ENCODE results near the gene CCL4. TPM values are rescaled to one million over a fixed set of nuclear protein-coding genes. Genes with fewer than 3 reads are reported as not detected.
"Not testable (repeated sequence)": the region's sequence is repeated elsewhere in the genome, so short reads cannot be mapped to it uniquely, and the experiment has no call there.

CCL4 gene
- polyA plus RNA-seq, 3 donors from 2014 or later: 748 to 1,008 (median 970) TPM

DNA sequence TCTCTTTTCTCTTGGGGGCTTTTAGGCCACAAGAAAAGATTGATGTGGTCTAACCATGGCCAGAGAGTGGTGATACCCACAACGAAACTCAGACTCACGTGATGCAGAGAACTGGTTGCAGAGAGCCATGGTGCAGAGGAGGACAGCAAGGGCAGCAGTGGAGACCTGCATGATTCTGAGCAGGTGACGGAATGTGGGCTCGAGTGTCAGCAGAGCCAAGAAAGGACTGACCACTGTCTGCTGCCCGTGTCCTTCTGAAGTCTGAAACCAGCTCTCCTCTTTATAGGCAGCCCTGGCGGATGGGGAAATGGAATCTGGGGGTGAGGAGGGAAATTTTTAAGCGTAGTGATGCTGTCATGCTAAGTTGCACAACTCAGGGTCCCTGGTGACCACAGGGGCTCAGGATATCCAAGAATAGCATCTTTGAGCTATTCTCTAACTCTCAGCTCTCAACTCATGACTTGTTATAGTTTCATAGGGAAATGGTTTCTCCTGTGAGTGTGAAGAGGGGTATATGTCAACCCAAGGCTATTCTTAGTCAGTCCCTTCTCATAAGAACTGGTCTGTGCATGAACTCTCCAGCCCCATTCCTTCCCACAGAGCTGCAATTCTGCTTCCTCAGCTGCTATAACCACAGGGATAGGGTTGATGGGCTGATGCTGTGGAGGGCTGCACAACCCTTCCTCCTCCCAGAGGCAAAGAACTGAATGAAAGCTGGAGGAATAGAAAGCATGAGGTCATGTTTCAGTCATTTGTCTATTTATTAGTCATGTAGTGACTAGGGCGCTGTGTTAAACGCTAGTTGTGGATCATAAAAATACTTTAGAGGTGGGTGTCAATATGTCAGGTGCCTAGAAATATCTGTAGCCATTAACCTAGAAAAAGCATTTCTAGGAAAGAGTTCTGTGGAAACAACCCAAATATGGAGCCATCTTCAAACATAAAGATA lies 13.5 kb upstream of the CCL4 start, which contains the start of gene CCL3:
CCL3 (minus strand) TSS at position 256 of the 949 bp plus-strand sequence; CDS start at position 171, 85 bp downstream.
- Mint-ChIP-seq H3K9me3 (no peaks in the 10 kb centered on the region), H3K36me3 (peaks cover 4 to 11% (median 7%) of the 10 kb centered on the region in 3 donors), H3K27ac (peak within 1 kb of the TSS; percentile 91 to 99 (median 96)), H3K4me1 (peaks cover 89 to 100% of the 10 kb centered on the region in 2 donors), H3K27me3 (ENCODE audit: low read depth in 3 of 3) (peaks cover 14 to 23% (median 20%) of the 10 kb centered on the region in 3 donors), H3K4me3 (peak within 1 kb of the TSS; percentile 83 to 93 (median 89))
- DNase-seq: peak; percentile 80 to 81 (median 81)

DNA sequence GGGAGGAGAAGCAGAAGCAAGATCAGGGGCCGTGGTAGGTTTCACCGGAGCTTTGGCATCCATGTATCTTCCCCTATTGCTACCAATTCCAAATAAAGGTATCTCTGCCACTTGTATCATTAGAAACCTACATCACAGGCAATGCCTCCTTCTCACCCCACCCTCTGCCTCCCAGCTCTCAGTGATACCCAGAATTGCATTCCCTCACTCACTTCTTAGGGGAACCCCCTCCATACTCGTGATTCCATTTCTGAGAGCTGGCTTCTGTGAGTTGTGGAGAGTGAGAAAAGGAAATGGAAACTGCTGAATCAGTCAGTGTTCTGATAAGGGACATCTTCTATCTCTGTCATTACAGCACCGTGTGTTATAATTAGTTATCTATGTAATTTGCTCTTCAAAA lies 11.4 kb upstream of the CCL4 start:
- Mint-ChIP-seq H3K27ac (peak overlapping the region; percentile 38 to 89 (median 70)), H3K4me1 (peaks cover 90 to 100% of the 10 kb centered on the region in 2 donors), H3K4me3 (peak overlapping the region in 4 of 5 donors; percentile 22 to 74 (median 58)), H3K9me3 (no peaks in the 10 kb centered on the region), H3K36me3 (peaks cover 4 to 17% (median 11%) of the 10 kb centered on the region in 3 donors), H3K27me3 (ENCODE audit: low read depth in 3 of 3) (peaks cover 14 to 15% (median 15%) of the 10 kb centered on the region in 3 donors)
- DNase-seq: no peak

DNA sequence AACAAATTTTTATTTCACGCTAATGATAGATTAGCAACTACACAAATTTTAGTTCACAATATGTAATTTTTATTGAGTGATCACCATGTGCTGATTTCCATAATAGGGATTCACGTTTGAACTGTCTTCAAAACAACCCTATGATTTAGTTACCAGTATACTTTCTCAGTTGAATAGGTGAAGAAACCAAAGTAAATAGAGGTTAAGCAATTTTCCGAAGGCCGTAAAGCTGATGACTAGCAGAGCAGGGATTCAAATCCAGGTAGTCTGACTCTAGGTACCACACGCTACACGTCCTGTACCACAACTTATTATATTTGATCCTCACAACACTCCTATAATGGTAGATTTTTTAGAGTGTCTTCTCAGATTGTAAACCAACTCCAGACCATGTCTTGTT lies 10.9 kb upstream of the CCL4 start:
- not testable (repeated sequence) for DNase-seq, H3K9me3 Mint-ChIP-seq
- peak overlapping the region; percentile 38 to 89 (median 70) for H3K27ac Mint-ChIP-seq
- H3K4me1 Mint-ChIP-seq: peaks cover 85 to 97% of the 10 kb centered on the region in 2 donors
- peaks cover 4 to 18% (median 11%) of the 10 kb centered on the region in 3 donors for H3K36me3 Mint-ChIP-seq
- peaks cover 14 to 15% (median 15%) of the 10 kb centered on the region in 3 donors for H3K27me3 Mint-ChIP-seq (ENCODE audit: low read depth in 3 of 3)
- H3K4me3 Mint-ChIP-seq: peak overlapping the region; percentile 12 to 74 (median 56)

DNA sequence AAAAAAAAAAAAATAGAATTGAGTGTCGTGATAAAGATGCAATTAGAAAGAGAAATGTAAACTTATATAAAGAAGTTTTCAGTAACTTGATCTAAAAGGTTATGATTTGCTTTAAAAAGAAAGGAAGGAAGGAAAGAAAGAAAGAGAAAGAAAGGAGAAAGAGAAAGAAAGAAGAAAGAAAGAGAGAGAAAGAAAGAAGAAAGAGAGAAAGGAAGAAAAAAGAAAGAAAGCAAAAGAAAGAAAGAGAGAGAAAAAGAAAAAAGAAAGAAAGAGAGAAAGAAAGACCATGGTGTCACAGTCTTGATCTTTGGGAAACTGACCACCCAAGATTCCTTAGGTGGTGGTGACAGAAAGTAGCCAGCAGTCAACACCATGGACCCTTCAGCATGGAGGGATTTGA lies 9.4 kb upstream of the CCL4 start:
- Mint-ChIP-seq H3K4me1 (peaks cover 79 to 96% of the 10 kb centered on the region in 2 donors), H3K27ac (peak overlapping the region; percentile 29 to 69 (median 54)), H3K27me3 (ENCODE audit: low read depth in 3 of 3) (peaks cover 10 to 13% (median 12%) of the 10 kb centered on the region in 3 donors), H3K4me3 (peak overlapping the region in 3 of 5 donors; percentile 11 to 74 (median 22)), H3K9me3 (no peaks in the 10 kb centered on the region), H3K36me3 (peaks cover 9 to 20% (median 15%) of the 10 kb centered on the region in 3 donors)
- DNase-seq: no peak

DNA sequence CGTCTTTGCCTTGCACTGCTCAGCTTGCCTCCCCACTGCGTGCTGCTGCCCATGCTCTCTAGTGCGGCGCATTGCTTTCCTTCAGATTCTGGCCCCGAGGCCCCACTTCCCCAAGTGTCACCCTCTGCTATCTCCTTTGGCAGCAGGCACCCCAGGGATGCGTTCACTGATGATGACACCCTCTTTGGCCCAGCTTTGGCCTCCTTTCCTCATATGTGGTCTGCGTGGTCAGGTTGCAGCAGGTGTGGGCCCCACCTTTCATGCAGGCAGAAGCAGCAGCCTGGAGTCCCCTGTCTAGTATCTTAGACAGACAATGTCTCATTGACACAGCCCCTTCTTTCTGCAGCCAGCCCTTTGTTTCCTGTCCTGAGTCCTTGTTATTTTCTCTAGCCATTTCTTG lies 8.9 kb upstream of the CCL4 start:
- Mint-ChIP-seq H3K4me1 (peaks cover 77 to 96% of the 10 kb centered on the region in 2 donors), H3K27me3 (ENCODE audit: low read depth in 3 of 3) (peaks cover 9 to 10% (median 10%) of the 10 kb centered on the region in 3 donors), H3K27ac (peak overlapping the region; percentile 29 to 81 (median 68)), H3K4me3 (peak overlapping the region; percentile 2 to 68 (median 36)), H3K36me3 (peaks cover 13 to 25% (median 19%) of the 10 kb centered on the region in 3 donors), H3K9me3 (no peaks in the 10 kb centered on the region)
- peak in 1 of 3 donors; percentile 45 for DNase-seq

DNA sequence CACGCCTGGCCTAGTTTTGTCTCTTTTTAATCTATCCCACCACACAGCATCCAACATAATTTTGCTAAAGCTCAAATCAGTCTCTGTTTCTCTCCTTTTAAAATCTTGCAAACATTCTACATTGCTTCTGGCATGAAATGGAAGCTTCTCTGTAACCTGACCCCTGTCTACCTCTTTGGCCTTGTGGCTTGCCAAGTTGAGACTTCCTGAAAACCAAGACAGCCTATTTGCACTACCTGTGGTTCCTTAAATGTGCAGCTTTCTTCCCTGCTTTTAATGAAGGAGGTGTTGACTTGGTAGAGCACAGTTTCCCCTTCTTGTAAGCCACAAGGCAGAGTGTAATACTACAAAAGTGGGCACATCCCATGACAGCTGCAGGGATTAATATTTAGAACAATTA lies 7.6 kb upstream of the CCL4 start:
- Mint-ChIP-seq H3K9me3 (no peaks in the 10 kb centered on the region), H3K27me3 (ENCODE audit: low read depth in 3 of 3) (peaks cover 1 to 3% (median 2%) of the 10 kb centered on the region in 3 donors), H3K36me3 (peaks cover 13 to 29% (median 19%) of the 10 kb centered on the region in 3 donors), H3K4me3 (peak overlapping the region; percentile 47 to 79 (median 70)), H3K4me1 (peaks cover 72 to 94% of the 10 kb centered on the region in 2 donors), H3K27ac (peak overlapping the region; percentile 59 to 87 (median 80))
- DNase-seq: no peak

DNA sequence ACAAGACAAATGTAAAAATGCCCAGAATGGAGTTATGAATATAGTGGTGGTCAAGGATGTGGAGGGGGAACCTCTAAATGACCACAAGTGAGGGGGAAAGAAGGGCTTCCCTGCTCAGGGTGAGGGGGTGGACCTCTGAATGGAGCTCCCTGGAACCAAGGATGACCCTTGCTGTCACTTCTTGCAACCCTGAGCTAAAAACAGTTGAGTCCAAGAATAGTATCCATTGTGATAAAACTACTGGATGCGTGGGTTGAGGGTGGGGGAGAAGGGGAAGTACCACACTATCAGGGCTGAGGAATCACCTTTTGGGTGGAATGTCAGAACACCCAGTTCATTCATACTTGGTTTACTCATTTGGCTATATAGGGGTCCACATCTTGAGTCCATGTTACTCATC lies 4.6 kb upstream of the CCL4 start:
- peaks cover 8 to 13% (median 9%) of the 10 kb centered on the region in 3 donors for H3K27me3 Mint-ChIP-seq (ENCODE audit: low read depth in 3 of 3)

DNA sequence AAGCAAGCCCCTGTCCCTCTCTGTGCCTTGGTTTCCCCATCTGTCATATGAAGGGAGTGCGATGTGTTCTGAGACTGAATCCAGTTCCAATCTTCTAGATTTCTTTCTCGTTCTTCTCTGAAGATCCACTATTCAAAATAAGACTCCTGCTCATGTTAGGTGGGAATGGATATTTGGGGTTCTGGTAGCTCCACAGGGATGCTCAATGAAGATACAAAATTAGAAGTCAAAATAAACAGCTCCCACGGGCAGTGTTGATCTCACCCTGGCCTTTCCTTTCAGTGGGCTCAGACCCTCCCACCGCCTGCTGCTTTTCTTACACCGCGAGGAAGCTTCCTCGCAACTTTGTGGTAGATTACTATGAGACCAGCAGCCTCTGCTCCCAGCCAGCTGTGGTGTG lies 619 bp downstream of the CCL4 start:
- H3K4me1 Mint-ChIP-seq: peaks cover 72 to 85% of the 10 kb centered on the region in 2 donors
- not testable (repeated sequence) for H3K9me3 Mint-ChIP-seq, DNase-seq
- peaks cover 14 to 19% (median 17%) of the 10 kb centered on the region in 3 donors for H3K27me3 Mint-ChIP-seq (ENCODE audit: low read depth in 3 of 3)
- H3K27ac Mint-ChIP-seq: peak overlapping the region; percentile 94 to 99 (median 98)
- peak overlapping the region; percentile 99 to 100 (median 99) for H3K4me3 Mint-ChIP-seq
- peaks cover 23 to 31% (median 29%) of the 10 kb centered on the region in 3 donors for H3K36me3 Mint-ChIP-seq

More for the DNA sequence above, 4.6 kb upstream of the CCL4 start:
- H3K27ac Mint-ChIP-seq: peak overlapping the region in 1 of 6 donors; percentile 35
- peaks cover 13 to 27% (median 20%) of the 10 kb centered on the region in 3 donors for H3K36me3 Mint-ChIP-seq
- not testable (repeated sequence) for H3K9me3 Mint-ChIP-seq, H3K4me3 Mint-ChIP-seq, DNase-seq
- peaks cover 65 to 82% of the 10 kb centered on the region in 2 donors for H3K4me1 Mint-ChIP-seq

DNA sequence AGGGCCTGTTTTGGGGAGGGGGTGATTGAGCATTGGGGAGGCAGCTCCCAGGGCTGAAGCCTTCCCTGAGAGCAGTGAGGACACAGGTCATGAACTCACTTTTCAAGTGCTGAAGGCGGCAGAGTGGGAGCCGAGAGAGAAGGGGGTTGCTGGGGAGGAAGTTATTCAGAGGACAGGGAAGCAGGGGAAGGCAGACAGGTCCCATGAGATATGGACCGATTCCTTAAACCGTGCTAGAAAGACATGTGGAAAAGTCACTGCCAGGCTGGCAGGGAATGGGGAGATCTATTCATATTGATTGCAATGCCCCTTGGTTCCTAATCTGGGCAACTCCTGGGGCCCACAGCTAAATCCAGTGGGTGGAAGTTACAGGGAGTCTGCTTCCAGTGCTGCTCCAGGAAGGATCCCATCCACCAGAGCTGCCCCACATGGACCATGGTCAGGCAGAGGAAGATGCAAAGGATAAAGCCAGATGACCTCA lies 1.1 kb downstream of the CCL4 start:
- Mint-ChIP-seq H3K9me3 (peaks cover 0 to 1% (median 0%) of the 10 kb centered on the region in 6 donors), H3K36me3 (peaks cover 19 to 28% (median 24%) of the 10 kb centered on the region in 3 donors), H3K4me1 (peaks cover 70 to 85% of the 10 kb centered on the region in 2 donors), H3K4me3 (peak overlapping the region; percentile 99 to 100 (median 99)), H3K27me3 (ENCODE audit: low read depth in 3 of 3) (peaks cover 14 to 19% (median 17%) of the 10 kb centered on the region in 3 donors), H3K27ac (peak overlapping the region; percentile 94 to 99 (median 98))
- peak in 1 of 3 donors; percentile 36 for DNase-seq

DNA sequence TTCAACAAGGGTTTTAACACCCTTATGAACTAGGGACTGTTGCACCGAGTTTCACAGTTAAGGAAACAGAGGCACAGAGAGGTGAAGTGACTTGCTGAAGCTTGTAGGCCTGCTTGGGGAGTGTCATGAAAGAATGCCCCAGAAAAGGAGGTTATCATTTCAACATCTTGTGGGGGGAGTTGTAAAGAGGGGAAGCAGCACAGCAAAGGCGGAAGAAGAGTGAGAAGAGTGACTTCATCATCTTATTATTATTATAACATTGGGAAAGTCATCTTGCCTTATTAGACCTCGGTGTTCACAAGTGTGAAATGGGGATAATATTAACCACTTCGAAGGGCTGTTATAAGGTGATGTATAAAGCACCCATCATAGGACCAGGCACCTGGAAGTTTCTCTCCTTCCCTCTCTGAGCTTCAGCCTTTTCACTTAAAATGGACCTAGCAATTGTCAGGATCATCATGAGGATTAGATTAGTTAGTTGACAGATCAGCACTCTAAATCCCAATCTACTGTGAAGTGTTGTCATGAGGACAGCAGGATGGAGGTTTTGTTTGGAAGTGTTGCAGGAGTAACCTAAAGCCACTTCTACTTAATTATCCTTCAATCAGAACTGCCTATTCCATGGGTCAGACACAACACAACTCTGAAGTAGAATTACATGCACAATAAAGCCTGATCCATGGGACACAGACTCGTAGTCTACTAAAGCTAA lies 2.3 kb downstream of the CCL4 start:
- peak overlapping the region; percentile 99 to 100 (median 99) for H3K4me3 Mint-ChIP-seq
- H3K36me3 Mint-ChIP-seq: peaks cover 19 to 28% (median 20%) of the 10 kb centered on the region in 3 donors
- H3K27me3 Mint-ChIP-seq (ENCODE audit: low read depth in 3 of 3): peaks cover 14 to 19% (median 17%) of the 10 kb centered on the region in 3 donors
- H3K9me3 Mint-ChIP-seq: peaks cover 0 to 1% (median 0%) of the 10 kb centered on the region in 6 donors
- peak overlapping the region; percentile 94 to 99 (median 98) for H3K27ac Mint-ChIP-seq
- H3K4me1 Mint-ChIP-seq: peaks cover 74 to 75% of the 10 kb centered on the region in 2 donors
- DNase-seq: peak; percentile 35 to 47 (median 41)

DNA sequence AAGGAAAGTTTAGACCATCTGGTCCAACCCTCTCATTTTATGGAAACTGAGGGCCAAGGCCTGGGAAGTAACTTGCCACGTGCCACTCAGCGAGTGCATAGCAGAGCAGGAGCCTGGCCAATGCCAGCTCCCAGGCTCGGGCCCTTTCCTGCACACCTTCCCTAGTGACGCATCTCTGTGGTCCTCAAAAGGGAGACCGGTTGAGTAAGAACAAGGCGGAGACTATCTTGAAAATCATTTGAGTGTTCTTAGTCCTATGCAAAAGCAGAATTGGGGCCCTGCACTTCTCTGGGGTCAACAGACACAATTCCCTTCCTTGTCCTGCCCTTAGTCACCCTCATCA lies 2.8 kb downstream of the CCL4 start:
- peak in 1 of 3 donors; percentile 25 for DNase-seq
- Mint-ChIP-seq H3K27ac (peak overlapping the region; percentile 94 to 99 (median 98)), H3K9me3 (peaks cover 0 to 1% (median 0%) of the 10 kb centered on the region in 6 donors), H3K36me3 (peaks cover 19 to 28% (median 20%) of the 10 kb centered on the region in 3 donors), H3K4me3 (peak overlapping the region; percentile 99 to 100 (median 99)), H3K27me3 (ENCODE audit: low read depth in 3 of 3) (peaks cover 14 to 19% (median 17%) of the 10 kb centered on the region in 3 donors), H3K4me1 (peaks cover 75 to 79% of the 10 kb centered on the region in 2 donors)

DNA sequence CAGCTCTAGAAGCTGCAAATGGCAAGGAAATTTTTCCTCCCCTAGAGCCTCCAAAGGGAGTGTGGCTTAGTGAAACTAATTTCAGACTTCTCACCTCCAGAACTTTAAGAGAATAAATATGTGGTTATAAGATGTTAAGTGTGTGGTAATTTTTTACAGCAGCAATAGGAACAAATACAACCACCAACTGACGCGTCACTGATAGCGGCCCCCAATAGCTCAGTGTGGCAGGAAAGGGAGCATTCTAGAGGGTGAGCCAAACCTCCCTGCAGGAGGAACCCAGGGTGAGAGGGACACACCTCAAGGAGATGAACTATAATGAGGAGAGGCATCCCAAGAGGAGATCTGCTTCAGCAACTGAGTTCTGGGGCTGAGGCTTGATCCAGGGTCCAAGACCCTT lies 4.0 kb downstream of the CCL4 start:
- H3K4me1 Mint-ChIP-seq: peaks cover 77 to 79% of the 10 kb centered on the region in 2 donors
- DNase-seq: peak; percentile 76 to 82 (median 78)
- peaks cover 21 to 29% (median 27%) of the 10 kb centered on the region in 3 donors for H3K36me3 Mint-ChIP-seq
- peak overlapping the region; percentile 65 to 99 (median 69) for H3K4me3 Mint-ChIP-seq
- peak overlapping the region; percentile 94 to 99 (median 98) for H3K27ac Mint-ChIP-seq
- peaks cover 0 to 4% (median 0%) of the 10 kb centered on the region in 6 donors for H3K9me3 Mint-ChIP-seq
- peaks cover 14 to 20% (median 16%) of the 10 kb centered on the region in 3 donors for H3K27me3 Mint-ChIP-seq (ENCODE audit: low read depth in 3 of 3)

All from immature natural killer cell (primary cell).